Measurements from ENCODE around the gene CDX1. TPM values are rescaled to one million over a fixed set of nuclear protein-coding genes. Genes with fewer than 3 reads are reported as not detected.

The CDX1 gene
- total and polyA plus RNA-seq, 4 experiments from 2014 or later = not detected

DNA sequence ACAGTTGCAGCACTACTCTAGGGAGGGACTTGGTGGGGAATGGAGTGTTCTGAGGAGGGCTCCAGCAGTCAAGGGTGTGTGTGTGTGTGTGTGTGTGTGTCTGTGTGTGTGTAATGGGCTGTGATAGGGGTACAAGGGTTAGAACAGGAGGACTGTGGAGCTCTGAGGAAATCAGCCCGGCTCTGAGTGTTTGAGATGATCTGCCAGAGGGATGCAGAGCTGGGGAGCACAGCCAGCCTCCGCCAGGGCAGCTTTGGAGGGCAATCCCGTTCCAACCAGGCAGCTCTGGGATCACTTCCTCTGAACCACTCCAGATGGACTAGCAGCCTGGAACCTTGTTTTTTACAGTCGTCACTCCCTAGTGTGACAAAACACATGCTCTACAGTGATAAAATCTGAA, 20.3 kb downstream of the CDX1 start:
- Mint-ChIP-seq H3K4me1 (no peaks in the 10 kb centered on the region), H3K9me3 (no peaks in the 10 kb centered on the region), H3K4me3 (no peak overlapping the region), H3K27me3 (peaks cover 13 to 14% of the 10 kb centered on the region in 2 donors), H3K27ac (no peak overlapping the region), H3K36me3 (no peaks in the 10 kb centered on the region)
- intact Hi-C loops (cut with micrococcal nuclease) = no loop called here
- ChIA-PET CTCF (ENCODE audit: partially characterized antibody) (interaction anchor here (1.9 kb wide), 1 partner anchor 24 kb away, joined by 5 read pairs; no protein-coding TSS in a partner anchor), POLR2A (ENCODE audit: partially characterized antibody) (no interaction called here)
- H3K27ac ChIP-seq (ENCODE audit: low read depth, low read length) = no peak overlapping the region
- peaks cover 6% of the 10 kb centered on the region for H3K27me3 ChIP-seq (ENCODE audit: insufficient read depth, low read length)
- no peaks in the 10 kb centered on the region for H3K4me1 ChIP-seq (ENCODE audit: insufficient read depth, low read length)
- no peaks in the 10 kb centered on the region for H3K9me3 ChIP-seq (ENCODE audit: control insufficient read depth in 1 of 2, low read length in 2 of 2)
- no peaks in the 10 kb centered on the region for H3K36me3 ChIP-seq (ENCODE audit: insufficient read depth, low read length)
- H3K4me3 ChIP-seq (ENCODE audit: low read length in 2 of 2) = no peak overlapping the region
- DNase-seq = no peak

DNA sequence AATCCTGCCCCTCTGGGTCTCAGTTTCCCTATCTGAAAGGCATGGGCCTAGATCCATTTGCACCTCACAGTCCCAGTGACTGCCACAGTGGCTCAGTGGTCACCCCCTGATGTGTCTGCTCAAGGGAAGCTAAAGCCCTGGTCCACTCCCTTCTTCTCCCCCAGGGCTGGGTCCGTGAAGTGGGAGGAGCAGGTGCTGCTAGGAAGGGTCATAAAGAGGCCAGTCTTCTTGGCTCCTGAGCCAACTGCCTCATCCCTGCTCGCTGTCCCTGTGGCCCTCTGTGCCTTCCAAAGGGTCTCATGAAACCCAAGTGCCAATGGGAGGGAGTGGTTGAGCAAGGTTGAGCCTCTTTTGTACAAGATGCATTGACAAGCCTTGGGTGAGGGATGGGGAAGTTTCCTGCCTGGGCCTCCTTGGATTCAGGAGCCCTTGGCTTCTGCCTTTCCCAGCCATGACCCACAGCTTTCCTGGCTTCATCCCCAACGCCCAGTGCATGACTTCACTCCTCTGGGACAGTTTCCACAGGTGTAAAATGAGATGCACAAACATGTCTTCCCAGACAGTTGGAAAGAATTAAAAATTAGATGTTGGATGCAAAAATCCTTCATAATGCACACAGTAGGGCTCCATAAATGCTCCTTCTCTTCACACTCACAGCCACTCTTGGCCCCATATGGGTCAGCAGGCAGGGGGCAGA, 21.7 kb downstream of the CDX1 start:
- intact Hi-C loops (cut with micrococcal nuclease) = no loop called here
- Histone ChIP-seq H3K4me3 (ENCODE audit: low read length in 2 of 2) (no peak overlapping the region), H3K9me3 (ENCODE audit: control insufficient read depth in 1 of 2, low read length in 2 of 2) (no peaks in the 10 kb centered on the region), H3K36me3 (ENCODE audit: insufficient read depth, low read length) (no peaks in the 10 kb centered on the region), H3K27me3 (ENCODE audit: insufficient read depth, low read length) (peaks cover 6% of the 10 kb centered on the region), H3K27ac (ENCODE audit: low read depth, low read length) (no peak overlapping the region), H3K4me1 (ENCODE audit: insufficient read depth, low read length) (no peaks in the 10 kb centered on the region)
- H3K4me3 Mint-ChIP-seq = no peak overlapping the region
- H3K27ac Mint-ChIP-seq = no peak overlapping the region
- H3K27me3 Mint-ChIP-seq = peaks cover 15 to 16% of the 10 kb centered on the region in 2 donors
- ChIA-PET POLR2A (ENCODE audit: partially characterized antibody) (no interaction called here), CTCF (ENCODE audit: partially characterized antibody) (no interaction called here)
- DNase-seq = no peak
- no peaks in the 10 kb centered on the region for H3K4me1 Mint-ChIP-seq
- no peaks in the 10 kb centered on the region for H3K9me3 Mint-ChIP-seq
- no peaks in the 10 kb centered on the region for H3K36me3 Mint-ChIP-seq

DNA sequence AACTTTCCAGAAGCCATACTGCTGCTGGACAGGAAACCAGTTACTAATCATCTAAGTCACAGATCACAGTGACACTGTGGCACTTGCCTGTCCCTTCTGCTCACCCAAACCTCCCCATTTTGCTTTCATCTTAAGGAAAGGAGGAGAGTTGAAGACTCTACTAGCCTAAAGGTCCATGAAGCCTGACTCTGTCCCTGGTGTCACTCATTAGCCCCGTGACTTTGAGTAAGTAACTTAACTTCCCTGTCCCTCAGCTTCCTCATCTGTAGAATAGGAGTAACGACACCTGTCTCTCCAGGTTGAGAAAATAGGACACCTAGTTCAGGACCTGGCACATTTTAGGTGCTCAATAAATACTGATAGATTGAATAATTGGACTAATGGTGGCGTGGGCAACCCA, 22.7 kb downstream of the CDX1 start:
- Mint-ChIP-seq H3K4me3 (no peak overlapping the region), H3K36me3 (no peaks in the 10 kb centered on the region), H3K27me3 (peaks cover 15 to 18% of the 10 kb centered on the region in 2 donors), H3K4me1 (no peaks in the 10 kb centered on the region), H3K9me3 (no peaks in the 10 kb centered on the region), H3K27ac (no peak overlapping the region)
- no peaks in the 10 kb centered on the region for H3K36me3 ChIP-seq (ENCODE audit: insufficient read depth, low read length)
- H3K4me1 ChIP-seq (ENCODE audit: insufficient read depth, low read length) = no peaks in the 10 kb centered on the region
- H3K27me3 ChIP-seq (ENCODE audit: insufficient read depth, low read length) = peaks cover 6% of the 10 kb centered on the region
- no peak overlapping the region for H3K4me3 ChIP-seq (ENCODE audit: low read length in 2 of 2)
- H3K27ac ChIP-seq (ENCODE audit: low read depth, low read length) = no peak overlapping the region
- ChIA-PET POLR2A (ENCODE audit: partially characterized antibody) (no interaction called here), CTCF (ENCODE audit: partially characterized antibody) (no interaction called here)
- DNase-seq = no peak
- intact Hi-C loops (cut with micrococcal nuclease) = no loop called here
- no peaks in the 10 kb centered on the region for H3K9me3 ChIP-seq (ENCODE audit: control insufficient read depth in 1 of 2, low read length in 2 of 2)

DNA sequence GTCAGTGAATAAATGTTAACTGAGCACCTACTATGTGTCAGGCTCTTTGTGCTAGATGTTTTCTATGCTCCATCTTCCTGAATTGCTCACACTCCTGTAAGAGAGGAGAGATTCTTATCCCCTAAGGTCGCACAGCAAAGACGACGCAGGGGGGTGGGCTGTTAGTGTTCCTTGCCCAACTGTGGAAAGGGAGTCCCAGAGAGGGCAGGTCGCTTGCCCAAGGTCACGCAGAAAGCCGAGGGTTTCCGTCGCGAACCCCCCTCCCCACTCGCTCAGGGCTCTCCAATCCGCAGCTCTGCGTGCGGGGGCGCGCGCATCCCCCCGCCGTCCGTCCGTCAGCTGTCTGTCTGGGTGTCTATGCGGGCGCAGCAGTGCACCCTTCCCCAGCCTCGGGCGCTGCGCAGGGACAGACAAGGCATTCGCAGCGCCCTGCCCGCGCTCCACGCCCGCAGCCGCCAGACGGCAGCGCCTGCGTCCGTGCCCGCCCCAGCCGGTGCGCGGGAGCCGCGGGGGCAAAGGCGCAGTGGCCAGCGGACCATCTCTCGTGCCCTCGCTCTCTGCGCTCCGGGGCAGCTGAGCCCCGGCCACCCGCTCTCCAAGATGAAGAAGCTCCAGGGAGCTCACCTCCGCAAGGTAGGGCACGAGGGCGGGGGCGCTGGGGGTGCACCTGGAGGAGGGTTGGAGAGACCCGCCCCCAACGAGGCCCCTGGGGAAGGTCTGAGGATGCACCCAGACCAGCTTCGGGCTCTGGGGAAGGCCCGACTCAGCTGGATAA, 23.3 kb downstream of the CDX1 start, which contains the start of gene SLC6A7:
Gene SLC6A7, plus strand, starts transcription at position 335 of the 775 bp plus-strand sequence. Its CDS starts 266 bp downstream, at position 601.
- no peaks in the 10 kb centered on the region for H3K36me3 Mint-ChIP-seq
- Histone ChIP-seq H3K4me1 (ENCODE audit: insufficient read depth, low read length) (no peaks in the 10 kb centered on the region), H3K27me3 (ENCODE audit: insufficient read depth, low read length) (peaks cover 6% of the 10 kb centered on the region), H3K36me3 (ENCODE audit: insufficient read depth, low read length) (no peaks in the 10 kb centered on the region), H3K4me3 (ENCODE audit: low read length in 2 of 2) (no peak within 1 kb of the TSS), H3K27ac (ENCODE audit: low read depth, low read length) (no peak within 1 kb of the TSS), H3K9me3 (ENCODE audit: control insufficient read depth in 1 of 2, low read length in 2 of 2) (no peaks in the 10 kb centered on the region)
- no peak within 1 kb of the TSS for H3K4me3 Mint-ChIP-seq
- no peaks in the 10 kb centered on the region for H3K9me3 Mint-ChIP-seq
- ChIA-PET POLR2A (ENCODE audit: partially characterized antibody) (no interaction called here), CTCF (ENCODE audit: partially characterized antibody) (no interaction called here)
- H3K4me1 Mint-ChIP-seq = no peaks in the 10 kb centered on the region
- intact Hi-C loops (cut with micrococcal nuclease) = no loop called here
- no peak within 1 kb of the TSS for H3K27ac Mint-ChIP-seq
- DNase-seq = no peak
- peaks cover 15 to 18% of the 10 kb centered on the region in 2 donors for H3K27me3 Mint-ChIP-seq

DNA sequence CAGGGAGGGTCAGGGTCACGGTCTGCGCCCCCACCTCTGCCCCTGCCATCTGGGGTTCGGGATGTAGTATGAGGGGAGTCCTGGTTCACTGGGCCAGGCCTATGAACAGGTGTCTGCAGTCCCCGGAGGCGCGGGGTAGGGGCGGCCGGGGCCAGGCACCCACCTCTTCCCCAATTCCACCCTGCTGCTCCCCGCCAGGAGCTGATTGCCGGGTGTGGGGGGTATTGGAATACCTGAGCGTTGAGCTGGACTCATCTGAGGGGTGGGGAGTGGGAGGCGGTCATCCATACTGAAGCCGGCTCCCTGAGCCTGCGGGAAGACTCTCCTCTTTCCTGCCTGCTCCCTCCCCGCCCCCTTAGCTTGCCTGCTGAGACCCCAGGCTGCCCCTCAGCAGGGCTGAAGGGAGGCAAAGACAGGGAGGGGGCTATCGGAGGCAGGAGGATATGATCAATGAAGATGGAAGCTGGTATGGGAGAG, 24.0 kb downstream of the CDX1 start:
- peaks cover 6% of the 10 kb centered on the region for H3K27me3 ChIP-seq (ENCODE audit: insufficient read depth, low read length)
- H3K27ac ChIP-seq (ENCODE audit: low read depth, low read length) = no peak overlapping the region
- no peaks in the 10 kb centered on the region for H3K36me3 Mint-ChIP-seq
- peaks cover 15 to 19% of the 10 kb centered on the region in 2 donors for H3K27me3 Mint-ChIP-seq
- H3K4me3 Mint-ChIP-seq = no peak overlapping the region
- ChIA-PET CTCF (ENCODE audit: partially characterized antibody) (no interaction called here), POLR2A (ENCODE audit: partially characterized antibody) (no interaction called here)
- H3K27ac Mint-ChIP-seq = no peak overlapping the region
- no peak overlapping the region for H3K4me3 ChIP-seq (ENCODE audit: low read length in 2 of 2)
- no peaks in the 10 kb centered on the region for H3K4me1 ChIP-seq (ENCODE audit: insufficient read depth, low read length)
- no peak for DNase-seq
- intact Hi-C loops (cut with micrococcal nuclease) = no loop called here
- no peaks in the 10 kb centered on the region for H3K36me3 ChIP-seq (ENCODE audit: insufficient read depth, low read length)
- no peaks in the 10 kb centered on the region for H3K9me3 Mint-ChIP-seq
- H3K4me1 Mint-ChIP-seq = no peaks in the 10 kb centered on the region
- H3K9me3 ChIP-seq (ENCODE audit: control insufficient read depth in 1 of 2, low read length in 2 of 2) = no peaks in the 10 kb centered on the region

DNA sequence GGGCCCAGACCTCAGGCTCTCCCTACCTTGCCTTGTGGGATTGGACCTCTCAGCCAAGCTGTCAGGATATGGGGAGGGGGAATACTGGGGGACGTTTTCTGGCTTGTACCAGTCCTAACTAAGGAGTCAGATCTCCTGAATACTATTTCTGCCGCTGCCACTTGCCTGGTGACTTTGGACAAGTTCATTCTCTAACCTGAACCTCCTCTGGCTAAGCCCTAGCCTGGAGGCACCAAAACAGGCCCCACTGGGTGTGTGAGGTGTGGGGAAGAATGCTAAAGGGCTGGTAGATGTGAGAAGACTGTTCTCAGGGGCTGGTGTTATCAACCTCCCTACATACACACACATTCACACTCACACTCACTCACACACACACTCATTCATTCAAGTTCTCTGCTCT, 24.4 kb downstream of the CDX1 start:
- Mint-ChIP-seq H3K27me3 (peaks cover 15 to 21% of the 10 kb centered on the region in 2 donors), H3K9me3 (no peaks in the 10 kb centered on the region), H3K36me3 (no peaks in the 10 kb centered on the region), H3K27ac (no peak overlapping the region), H3K4me3 (no peak overlapping the region), H3K4me1 (no peaks in the 10 kb centered on the region)
- Histone ChIP-seq H3K4me1 (ENCODE audit: insufficient read depth, low read length) (no peaks in the 10 kb centered on the region), H3K9me3 (ENCODE audit: control insufficient read depth in 1 of 2, low read length in 2 of 2) (no peaks in the 10 kb centered on the region), H3K27me3 (ENCODE audit: insufficient read depth, low read length) (peaks cover 6% of the 10 kb centered on the region), H3K27ac (ENCODE audit: low read depth, low read length) (no peak overlapping the region), H3K4me3 (ENCODE audit: low read length in 2 of 2) (no peak overlapping the region), H3K36me3 (ENCODE audit: insufficient read depth, low read length) (no peaks in the 10 kb centered on the region)
- intact Hi-C loops (cut with micrococcal nuclease) = no loop called here
- POLR2A ChIA-PET (ENCODE audit: partially characterized antibody) = no interaction called here
- CTCF ChIA-PET (ENCODE audit: partially characterized antibody) = no interaction called here
- DNase-seq = no peak

DNA sequence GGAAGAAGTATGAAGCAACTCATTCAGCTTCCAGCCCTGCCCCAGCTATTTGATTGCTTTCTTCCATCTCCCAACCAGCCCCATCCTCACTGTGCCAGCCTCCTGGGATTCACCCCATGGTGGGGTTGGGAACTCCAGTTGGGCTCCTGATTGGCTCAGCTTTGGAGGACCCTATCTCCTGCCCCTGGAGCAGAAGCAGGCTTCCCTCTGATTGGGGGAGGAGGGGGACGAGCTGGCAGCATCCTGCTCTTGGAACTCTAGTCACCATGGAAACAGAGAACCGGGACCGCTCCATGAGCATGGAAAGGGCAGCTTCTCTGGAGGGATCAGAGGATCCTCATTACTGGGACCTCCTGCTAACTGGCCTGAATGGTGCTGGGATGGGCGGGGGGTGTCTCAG, 25.9 kb downstream of the CDX1 start:
- POLR2A ChIA-PET (ENCODE audit: partially characterized antibody) = no interaction called here
- Histone ChIP-seq H3K9me3 (ENCODE audit: control insufficient read depth in 1 of 2, low read length in 2 of 2) (no peaks in the 10 kb centered on the region), H3K27ac (ENCODE audit: low read depth, low read length) (no peak overlapping the region), H3K4me3 (ENCODE audit: low read length in 2 of 2) (no peak overlapping the region), H3K36me3 (ENCODE audit: insufficient read depth, low read length) (no peaks in the 10 kb centered on the region), H3K4me1 (ENCODE audit: insufficient read depth, low read length) (no peaks in the 10 kb centered on the region), H3K27me3 (ENCODE audit: insufficient read depth, low read length) (peaks cover 6% of the 10 kb centered on the region)
- Mint-ChIP-seq H3K27ac (no peak overlapping the region), H3K4me3 (no peak overlapping the region), H3K9me3 (no peaks in the 10 kb centered on the region), H3K4me1 (no peaks in the 10 kb centered on the region), H3K36me3 (no peaks in the 10 kb centered on the region), H3K27me3 (peaks cover 16 to 18% of the 10 kb centered on the region in 2 donors)
- no peak for DNase-seq
- intact Hi-C loops (cut with micrococcal nuclease) = no loop called here
- CTCF ChIA-PET (ENCODE audit: partially characterized antibody) = interaction anchor here (1.2 kb wide), 1 partner anchor 10 kb away, joined by 3 read pairs; no protein-coding TSS in a partner anchor
